Muscle of back (tissue), 11 donors: ENCODE results near the gene ABHD17B. TPM values are rescaled to one million over a fixed set of nuclear protein-coding genes. Genes with fewer than 3 reads are reported as not detected.
A peak's percentile ranks its signal among the peaks of the same experiment; 100 is the strongest.

Experiments
- DNase-seq, 3 donors: peaks; one replicate each; pipeline versions ENCODE4 v3.0.0 to v3.0.0-alpha.2; 2013
- polyA plus RNA-seq, 10 donors: library from polyadenylated mRNA; unstranded; fragments of 120-200 nt; gene quantifications; one replicate each; pipeline ENCODE4 v1.2.1, GENCODE V29; 2013; ENCODE audit not compliant: insufficient read length in 10 of 10

ABHD17B gene
- polyA plus RNA-seq, 10 donors = 21.4 to 34.7 (median 25.9) TPM

- no peak for DNase-seq
Measured at GRCh38 chr9:71879644-71880174, 31.3 kb downstream of the ABHD17B start.

- DNase-seq = no peak
Measured at GRCh38 chr9:71878327-71879274, 32.4 kb downstream of the ABHD17B start.

GRCh38 chr9:71876829-71877228 lies 34.2 kb downstream of the ABHD17B start:
- DNase-seq = no peak

- DNase-seq = no peak
Measured at GRCh38 chr9:71876106-71876505, 34.9 kb downstream of the ABHD17B start.

GRCh38 chr9:71875345-71875744 lies 35.6 kb downstream of the ABHD17B start:
- DNase-seq = no peak

- DNase-seq = peak in 1 of 3 donors; percentile 4
Measured at GRCh38 chr9:71863631-71864030, 47.4 kb downstream of the ABHD17B start.

- no peak for DNase-seq
Measured at GRCh38 chr9:71861618-71862017, 49.4 kb downstream of the ABHD17B start.

- no peak for DNase-seq
Measured at GRCh38 chr9:71859939-71860338, 51.1 kb downstream of the ABHD17B start.

- no peak for DNase-seq
Measured at GRCh38 chr9:71858812-71859211, 52.2 kb downstream of the ABHD17B start.

GRCh38 chr9:71858102-71858798 lies 52.7 kb downstream of the ABHD17B start:
- no peak for DNase-seq

- no peak for DNase-seq
Measured at GRCh38 chr9:71857159-71857558, 53.8 kb downstream of the ABHD17B start.

GRCh38 chr9:71854811-71855210 lies 56.2 kb downstream of the ABHD17B start:
- no peak for DNase-seq

- no peak for DNase-seq
Measured at GRCh38 chr9:71853084-71853483, 57.9 kb downstream of the ABHD17B start.

GRCh38 chr9:71850996-71851395 lies 60.0 kb downstream of the ABHD17B start:
- DNase-seq = no peak

- no peak for DNase-seq
Measured at GRCh38 chr9:71847892-71848291, 63.1 kb downstream of the ABHD17B start.

- DNase-seq = no peak
Measured at GRCh38 chr9:71844808-71845207, 66.2 kb downstream of the ABHD17B start.

- DNase-seq = no peak
Measured at GRCh38 chr9:71839668-71840067, 71.3 kb downstream of the ABHD17B start.

GRCh38 chr9:71835596-71835995 lies 75.4 kb downstream of the ABHD17B start:
- no peak for DNase-seq

- peak; percentile 36 to 69 (median 57) for DNase-seq
Measured at GRCh38 chr9:71830929-71831328, 80.1 kb downstream of the ABHD17B start.

- DNase-seq = no peak
Measured at GRCh38 chr9:71830153-71830552, 80.8 kb downstream of the ABHD17B start.

- no peak for DNase-seq
Measured at GRCh38 chr9:71826279-71826678, 84.7 kb downstream of the ABHD17B start.

- no peak for DNase-seq
Measured at GRCh38 chr9:71824257-71824656, 86.7 kb downstream of the ABHD17B start.

GRCh38 chr9:71822935-71823334 lies 88.1 kb downstream of the ABHD17B start:
- no peak for DNase-seq
